Measurements from ENCODE around the gene MOV10.
"Not testable (repeated sequence)": the region's sequence is repeated elsewhere in the genome, so short reads cannot be mapped to it uniquely, and the experiment has no call there.

MOV10 gene, protein sequence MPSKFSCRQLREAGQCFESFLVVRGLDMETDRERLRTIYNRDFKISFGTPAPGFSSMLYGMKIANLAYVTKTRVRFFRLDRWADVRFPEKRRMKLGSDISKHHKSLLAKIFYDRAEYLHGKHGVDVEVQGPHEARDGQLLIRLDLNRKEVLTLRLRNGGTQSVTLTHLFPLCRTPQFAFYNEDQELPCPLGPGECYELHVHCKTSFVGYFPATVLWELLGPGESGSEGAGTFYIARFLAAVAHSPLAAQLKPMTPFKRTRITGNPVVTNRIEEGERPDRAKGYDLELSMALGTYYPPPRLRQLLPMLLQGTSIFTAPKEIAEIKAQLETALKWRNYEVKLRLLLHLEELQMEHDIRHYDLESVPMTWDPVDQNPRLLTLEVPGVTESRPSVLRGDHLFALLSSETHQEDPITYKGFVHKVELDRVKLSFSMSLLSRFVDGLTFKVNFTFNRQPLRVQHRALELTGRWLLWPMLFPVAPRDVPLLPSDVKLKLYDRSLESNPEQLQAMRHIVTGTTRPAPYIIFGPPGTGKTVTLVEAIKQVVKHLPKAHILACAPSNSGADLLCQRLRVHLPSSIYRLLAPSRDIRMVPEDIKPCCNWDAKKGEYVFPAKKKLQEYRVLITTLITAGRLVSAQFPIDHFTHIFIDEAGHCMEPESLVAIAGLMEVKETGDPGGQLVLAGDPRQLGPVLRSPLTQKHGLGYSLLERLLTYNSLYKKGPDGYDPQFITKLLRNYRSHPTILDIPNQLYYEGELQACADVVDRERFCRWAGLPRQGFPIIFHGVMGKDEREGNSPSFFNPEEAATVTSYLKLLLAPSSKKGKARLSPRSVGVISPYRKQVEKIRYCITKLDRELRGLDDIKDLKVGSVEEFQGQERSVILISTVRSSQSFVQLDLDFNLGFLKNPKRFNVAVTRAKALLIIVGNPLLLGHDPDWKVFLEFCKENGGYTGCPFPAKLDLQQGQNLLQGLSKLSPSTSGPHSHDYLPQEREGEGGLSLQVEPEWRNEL

DNA sequence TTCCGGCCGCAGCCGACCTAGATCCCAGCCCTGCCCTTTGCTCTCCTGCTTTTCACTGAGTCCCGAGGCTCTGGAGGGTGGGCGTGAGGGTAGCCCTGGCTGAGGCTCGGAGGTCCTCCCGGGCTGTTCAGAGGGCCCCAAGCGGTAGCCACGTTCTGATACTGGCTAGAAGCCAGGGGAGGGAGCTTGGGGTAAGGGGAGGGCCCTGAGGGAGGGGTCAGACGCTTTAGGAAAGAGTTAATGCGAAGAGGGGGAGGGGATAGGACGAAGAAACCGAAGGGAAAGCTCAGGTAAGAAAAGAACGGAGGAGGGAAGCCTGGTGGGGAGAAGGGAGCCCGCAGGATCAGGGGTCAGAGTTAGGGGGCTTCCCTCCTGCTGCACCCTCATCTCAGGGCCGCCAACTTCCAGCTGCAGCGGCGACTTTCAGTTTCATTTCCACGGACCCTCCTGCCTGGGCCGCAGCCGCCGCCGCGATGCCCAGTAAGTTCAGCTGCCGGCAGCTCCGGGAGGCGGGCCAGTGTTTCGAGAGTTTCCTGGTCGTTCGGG lies at the start of gene MOV10:
Gene MOV10, plus strand, starts transcription at position 220 of the 546 bp plus-strand sequence. Its CDS starts 254 bp downstream, at position 474.
- DNase-seq (ENCODE audit: low read depth) = peak; percentile 44

DNA sequence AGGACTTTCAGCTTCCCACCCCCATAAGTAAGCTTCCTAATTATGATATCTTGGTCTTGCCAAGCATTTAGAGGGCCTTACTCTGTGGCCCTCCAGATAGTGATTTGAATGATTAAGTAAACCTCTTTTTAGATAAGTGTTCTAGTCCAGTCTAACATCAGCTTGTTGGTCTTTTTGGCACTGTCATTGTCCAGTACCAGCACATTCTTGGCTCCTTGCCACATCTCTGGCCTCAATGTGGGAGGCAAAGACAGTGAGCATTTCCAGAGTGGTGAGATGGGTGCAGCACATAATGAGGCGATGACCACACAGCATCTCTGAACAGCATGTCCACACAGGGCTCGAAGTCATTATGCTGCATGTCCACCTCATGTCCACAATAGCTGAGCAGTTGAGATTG lies 48.8 kb upstream of the MOV10 start:
- no peak for DNase-seq (ENCODE audit: low read depth)

- no peak for DNase-seq (ENCODE audit: low read depth)
These were observed 48.3 kb upstream of the MOV10 start for GRCh38 chr1:112626193-112626592.

DNA sequence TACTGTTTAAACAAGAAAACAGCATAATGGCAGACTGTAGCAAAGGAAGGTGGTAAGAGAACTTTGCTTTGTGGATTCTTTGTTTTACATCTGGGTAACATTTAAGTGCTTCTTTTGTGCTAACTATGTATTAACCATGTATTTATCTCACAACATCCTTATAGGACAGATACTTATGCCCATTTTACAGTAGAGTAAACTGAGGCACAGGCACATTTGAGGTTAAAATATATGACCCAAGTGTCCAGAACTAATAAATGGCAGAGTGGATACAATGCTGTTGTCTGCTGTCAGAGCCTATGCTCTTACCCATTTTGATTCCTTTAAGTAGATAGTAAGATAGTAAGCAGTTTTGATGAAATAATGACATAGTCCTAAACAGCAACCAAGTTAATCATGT lies 47.6 kb upstream of the MOV10 start:
- DNase-seq (ENCODE audit: low read depth) = no peak

- no peak for DNase-seq (ENCODE audit: low read depth)
These were observed 45.9 kb upstream of the MOV10 start for GRCh38 chr1:112628516-112628915.

DNA sequence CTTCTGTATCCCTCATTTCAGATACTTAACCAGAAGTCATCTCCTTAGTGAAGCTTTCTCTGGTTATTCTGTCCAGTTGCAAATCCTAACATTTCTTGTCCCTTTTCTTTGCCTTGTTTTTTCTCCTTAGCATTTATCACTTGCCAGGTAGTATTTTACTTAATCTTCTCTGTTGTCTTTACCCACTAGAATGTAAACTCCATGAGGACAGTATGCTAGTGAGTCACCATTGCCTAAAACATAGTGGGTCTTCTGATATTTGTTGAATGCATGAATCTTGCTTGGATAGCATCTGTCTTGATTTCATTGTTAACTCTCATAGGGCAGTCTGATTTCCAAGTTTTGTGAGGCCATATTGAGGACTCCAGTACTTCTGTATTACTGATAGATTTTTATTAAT lies 45.2 kb upstream of the MOV10 start:
- DNase-seq (ENCODE audit: low read depth) = no peak

DNA sequence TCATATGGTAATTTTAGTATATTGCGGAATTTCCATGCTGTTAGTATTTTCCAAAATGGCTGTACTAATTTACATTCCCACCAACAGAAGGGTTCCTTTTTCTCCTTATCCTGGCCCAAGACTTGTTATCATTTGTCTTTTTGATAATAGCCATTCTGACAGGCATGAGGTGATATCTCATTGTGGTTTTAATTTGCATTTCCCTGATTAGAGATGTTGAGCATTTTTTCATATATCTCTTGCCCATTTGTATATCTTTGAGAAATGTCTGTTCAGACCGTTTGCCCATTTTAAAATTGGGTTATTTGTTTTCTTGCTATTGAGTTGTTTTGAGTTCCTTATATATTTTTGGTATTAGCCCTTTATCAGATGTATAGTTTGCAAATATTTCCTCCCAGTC lies 40.8 kb upstream of the MOV10 start:
- DNase-seq (ENCODE audit: low read depth) = no peak

DNA sequence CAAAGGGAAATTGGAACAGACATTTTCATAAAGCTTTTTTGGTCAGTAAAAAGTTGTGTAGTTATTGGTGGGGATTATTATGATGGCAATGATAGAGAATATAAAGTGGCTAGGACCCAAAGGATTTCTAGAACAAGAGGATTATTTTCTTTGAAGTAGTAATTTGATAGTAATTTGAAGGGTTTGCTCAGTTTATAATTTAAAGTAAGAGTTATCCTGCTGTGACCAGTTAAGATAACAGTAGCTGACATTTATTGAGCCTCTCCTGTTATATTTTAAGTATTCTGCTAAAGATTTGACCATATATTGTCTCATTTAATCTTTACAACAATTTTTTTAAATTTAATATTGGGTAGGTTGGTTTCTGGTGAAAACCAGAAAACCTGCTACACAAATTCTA lies 40.1 kb upstream of the MOV10 start:
- DNase-seq (ENCODE audit: low read depth) = no peak

GRCh38 chr1:112636056-112636455 lies 38.4 kb upstream of the MOV10 start:
- DNase-seq (ENCODE audit: low read depth) = no peak

DNA sequence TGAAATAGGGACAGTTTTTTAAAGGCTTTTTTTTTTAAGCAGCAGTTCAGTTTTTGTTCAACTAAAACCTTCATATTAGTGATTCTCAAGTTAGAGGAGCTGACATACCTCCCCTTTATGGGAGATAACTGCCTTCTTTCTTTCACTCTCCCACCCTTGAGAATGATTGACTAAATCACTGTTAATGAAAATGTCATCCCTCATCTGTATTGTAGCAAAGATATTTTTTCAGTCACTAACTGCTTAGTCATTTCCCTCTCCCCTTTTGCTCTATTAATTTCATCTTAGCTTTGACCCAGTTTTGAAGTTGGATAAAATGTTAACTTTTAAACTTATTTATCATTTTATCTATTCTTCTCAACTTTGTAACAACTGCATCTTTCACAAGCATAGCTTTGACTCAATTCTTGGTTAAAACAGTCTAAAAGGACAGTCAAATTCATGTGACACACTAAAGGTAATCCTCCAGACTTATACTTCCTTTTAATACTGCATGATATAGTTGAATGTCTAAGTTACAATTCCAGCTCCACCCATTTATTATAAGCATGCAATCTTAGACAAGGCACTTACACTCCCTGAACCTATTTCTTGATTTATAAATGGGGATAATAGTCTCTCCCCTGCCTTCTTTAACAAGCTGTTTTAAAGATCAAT lies 37.7 kb upstream of the MOV10 start:
- no peak for DNase-seq (ENCODE audit: low read depth)

GRCh38 chr1:112637254-112638109 lies 37.0 kb upstream of the MOV10 start:
- DNase-seq (ENCODE audit: low read depth) = no peak

GRCh38 chr1:112638110-112638428 lies 36.4 kb upstream of the MOV10 start:
- no peak for DNase-seq (ENCODE audit: low read depth)

- not testable (repeated sequence) for DNase-seq (ENCODE audit: low read depth)
These were observed 34.0 kb upstream of the MOV10 start for GRCh38 chr1:112640437-112640836.

DNA sequence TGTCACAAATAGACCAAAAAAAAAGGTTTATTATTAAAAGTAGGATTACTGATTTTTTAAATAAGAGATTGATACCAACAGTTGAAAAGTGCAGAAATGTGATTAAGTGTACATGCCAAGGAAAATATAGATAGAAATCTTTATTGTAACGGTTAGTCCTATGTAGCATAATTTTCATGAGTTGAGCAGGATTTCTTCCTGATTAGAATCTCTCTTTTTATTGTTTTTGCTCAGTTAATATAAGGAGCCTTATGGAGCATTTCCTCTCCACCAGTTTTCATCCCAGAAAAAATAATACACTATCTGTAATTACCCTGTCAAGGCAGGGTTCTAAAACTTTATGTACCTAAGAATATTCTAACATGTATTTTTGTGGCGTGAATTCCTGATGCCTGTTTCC lies 31.4 kb upstream of the MOV10 start:
- no peak for DNase-seq (ENCODE audit: low read depth)

GRCh38 chr1:112646225-112646624 lies 28.2 kb upstream of the MOV10 start:
- DNase-seq (ENCODE audit: low read depth) = no peak

DNA sequence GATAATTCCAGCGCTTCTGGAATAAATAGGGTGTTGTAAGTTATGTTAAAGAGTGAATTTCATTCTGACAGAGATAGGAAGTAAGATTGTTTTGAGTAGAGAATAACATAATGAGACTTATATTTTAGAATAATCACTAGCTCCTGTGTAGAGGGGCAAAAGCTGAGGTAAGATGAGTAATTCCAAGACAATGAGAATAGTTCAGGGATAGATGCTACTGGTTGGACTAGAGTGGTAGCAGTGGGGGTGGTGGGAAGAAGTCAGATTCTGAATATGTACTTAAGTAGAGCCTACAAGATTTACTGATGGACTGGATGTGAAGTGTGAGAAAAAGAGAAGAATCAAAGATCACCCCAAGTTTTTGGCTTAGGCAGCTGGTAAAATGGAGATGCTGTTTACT lies 23.3 kb upstream of the MOV10 start:
- no peak for DNase-seq (ENCODE audit: low read depth)

GRCh38 chr1:112665857-112666256 lies 8.6 kb upstream of the MOV10 start:
- no peak for DNase-seq (ENCODE audit: low read depth)

- no peak for DNase-seq (ENCODE audit: low read depth)
These were observed 7.5 kb upstream of the MOV10 start for GRCh38 chr1:112666946-112667345.

DNA sequence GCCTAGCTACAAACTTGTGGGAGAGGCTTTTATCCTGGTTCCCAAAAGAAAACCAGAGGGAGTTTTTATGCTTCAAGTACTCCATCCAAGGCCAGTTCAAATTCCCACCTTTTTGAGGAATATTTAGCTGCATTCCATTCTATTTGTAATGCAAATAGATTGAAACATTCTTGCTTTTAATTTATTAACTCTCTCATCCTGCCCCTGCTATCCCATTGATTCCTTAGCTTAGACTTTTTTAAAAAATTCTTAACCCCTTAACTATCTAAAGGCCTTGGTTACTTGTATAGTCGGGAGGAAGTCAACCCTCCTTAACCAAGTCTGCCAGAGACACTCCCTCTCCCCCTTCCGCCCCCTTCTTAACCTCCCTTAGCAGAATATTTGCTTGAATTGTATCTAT lies 2.5 kb upstream of the MOV10 start:
- DNase-seq (ENCODE audit: low read depth) = no peak

- no peak for DNase-seq (ENCODE audit: low read depth)
These were observed 1.6 kb upstream of the MOV10 start for GRCh38 chr1:112672842-112673241.

Measured in stromal cell of bone marrow (primary cell).